Measurements from ENCODE around the gene SNX7. TPM values are rescaled to one million over a fixed set of nuclear protein-coding genes. Genes with fewer than 3 reads are reported as not detected.
A peak's percentile ranks its signal among the peaks of the same experiment; 100 is the strongest.

Gene SNX7
- total RNA-seq, 1 experiment from 2014 or later: 18.8 TPM

GRCh38 chr1:98761219-98761865 is 99.8 kb downstream of the SNX7 start:
- H2AFZ ChIP-seq (ENCODE audit: low read depth, low read length, poor library complexity, severe bottlenecking): no peak overlapping the region
- no peaks in the 10 kb centered on the region for H3K4me1 ChIP-seq (ENCODE audit: control insufficient read depth in 1 of 2, insufficient read depth in 2 of 2, low read length in 2 of 2)
- DNase-seq (ENCODE audit: low read depth, low spot score): no peak
- H3K9me2 ChIP-seq (ENCODE audit: insufficient read depth): no peaks in the 10 kb centered on the region
- TF ChIP-seq SIN3A (IDR thresholded peaks at IDR 0.05; ENCODE audit: low read depth) (no peak), YY1 (IDR thresholded peaks at IDR 0.05; ENCODE audit: extremely low read depth, insufficient replicate concordance, low read depth, low read length) (no peak), CTCF (IDR thresholded peaks at IDR 0.05 in 2 of 3, conservative IDR thresholded peaks at IDR 0.05 in 1 of 3; ENCODE audit: borderline replicate concordance in 1 of 3, insufficient read depth in 1 of 3, low read depth in 2 of 3, low read length in 2 of 3) (peak in 2 of 3 experiments; percentile 21 to 39; a peak in 3 of 6 replicates), RAD21 (IDR thresholded peaks at IDR 0.05; ENCODE audit: low read depth) (peak; percentile 29; the same call in 1 of the 2 replicates)
- ChIA-PET POLR2A (no interaction called here), RAD21 (ENCODE audit: low non-redundant PET in 1 of 2, low total read pairs in 2 of 2, uncharacterized antibody in 2 of 2, unreplicated experiment in 2 of 2) (no interaction called here), CTCF (interaction anchor here (1.3 to 1.8 kb wide), 2 partner anchors 12 to 19 kb away, joined by 4 to 12 read pairs; no protein-coding TSS in a partner anchor)
- no peak overlapping the region for H3K4me3 ChIP-seq (replicated peaks in 1 of 2; ENCODE audit: low read depth in 1 of 2, low read length in 2 of 2)
- no peak overlapping the region for H3K4me2 ChIP-seq (ENCODE audit: low read length)
- intact Hi-C loops (cut with micrococcal nuclease): no loop called here
- no peaks in the 10 kb centered on the region for H3K9me3 ChIP-seq (ENCODE audit: control insufficient read depth in 1 of 2, insufficient read depth in 1 of 2, low read depth in 1 of 2, low read length in 2 of 2)
- no TSS peak for BruUV-seq (replicated peaks)
- no peak overlapping the region for H3K9ac ChIP-seq (ENCODE audit: low read length)
- H3K27me3 ChIP-seq (ENCODE audit: insufficient read depth, low read length): no peaks in the 10 kb centered on the region
- ATAC-seq: peak; percentile 71
- no peaks in the 10 kb centered on the region for H3K79me2 ChIP-seq (ENCODE audit: insufficient read depth, low read length)
- H4K20me1 ChIP-seq (ENCODE audit: insufficient read depth): no peaks in the 10 kb centered on the region
- H3K36me3 ChIP-seq (ENCODE audit: control insufficient read depth in 1 of 2, insufficient read depth in 2 of 2, low read length in 2 of 2): no peaks in the 10 kb centered on the region
- H3K27ac ChIP-seq (ENCODE audit: low read depth, low read length): no peak overlapping the region

- no peak overlapping the region for H3K4me3 ChIP-seq (replicated peaks in 1 of 2; ENCODE audit: low read depth in 1 of 2, low read length in 2 of 2)
- no peaks in the 10 kb centered on the region for H4K20me1 ChIP-seq (ENCODE audit: insufficient read depth)
- ChIA-PET POLR2A (no interaction called here), RAD21 (ENCODE audit: low non-redundant PET in 1 of 2, low total read pairs in 2 of 2, uncharacterized antibody in 2 of 2, unreplicated experiment in 2 of 2) (no interaction called here), CTCF (no interaction called here)
- no TSS peak for BruUV-seq (replicated peaks)
- no peaks in the 10 kb centered on the region for H3K27me3 ChIP-seq (ENCODE audit: insufficient read depth, low read length)
- no peaks in the 10 kb centered on the region for H3K4me1 ChIP-seq (ENCODE audit: control insufficient read depth in 1 of 2, insufficient read depth in 2 of 2, low read length in 2 of 2)
- H3K9me2 ChIP-seq (ENCODE audit: insufficient read depth): no peaks in the 10 kb centered on the region
- ATAC-seq (no peak), DNase-seq (ENCODE audit: low read depth, low spot score) (no peak)
- H3K79me2 ChIP-seq (ENCODE audit: insufficient read depth, low read length): no peaks in the 10 kb centered on the region
- no peak overlapping the region for H3K27ac ChIP-seq (ENCODE audit: low read depth, low read length)
- intact Hi-C loops (cut with micrococcal nuclease): no loop called here
- no peak overlapping the region for H3K4me2 ChIP-seq (ENCODE audit: low read length)
- no peaks in the 10 kb centered on the region for H3K9me3 ChIP-seq (ENCODE audit: control insufficient read depth in 1 of 2, insufficient read depth in 1 of 2, low read depth in 1 of 2, low read length in 2 of 2)
- H3K36me3 ChIP-seq (ENCODE audit: control insufficient read depth in 1 of 2, insufficient read depth in 2 of 2, low read length in 2 of 2): no peaks in the 10 kb centered on the region
- H2AFZ ChIP-seq (ENCODE audit: low read depth, low read length, poor library complexity, severe bottlenecking): no peak overlapping the region
- TF ChIP-seq ZNF274 (IDR thresholded peaks at IDR 0.05; ENCODE audit: low read depth, low read length) (no peak), ELF1 (IDR thresholded peaks at IDR 0.05; ENCODE audit: borderline replicate concordance, low read depth) (no peak)
- no peak overlapping the region for H3K9ac ChIP-seq (ENCODE audit: low read length)
Observed at GRCh38 chr1:98763488-98764150, 102.1 kb downstream of the SNX7 start.

Data from HCT116 (cell line).